Ovary (tissue), 9 donors: ENCODE results near the gene GTF2F1. TPM values are rescaled to one million over a fixed set of nuclear protein-coding genes. Genes with fewer than 3 reads are reported as not detected.

Experiments
- DNase-seq, 5 donors: peaks; one replicate each; pipeline ENCODE4 v3.0.0-alpha.2; 2019 to 2020
- H3K27ac ChIP-seq, 2 donors: fragments of 200-600 bp; one replicate each; pipeline versions ENCODE4 v1.5.1 to v1.8.0; 2019 to 2022
- H3K27me3 ChIP-seq: fragments of 200-600 bp; one replicate; pipeline ENCODE4 v1.8.0; 2022
- H3K36me3 ChIP-seq: fragments of 200-600 bp; sonication (generic); one replicate; pipeline ENCODE4 v1.5.1; 2019
- H3K4me1 ChIP-seq: one replicate; pipeline ENCODE4 v1.8.1; 2013; ENCODE audit warnings: mild to moderate bottlenecking, moderate library complexity; ENCODE audit not compliant: insufficient read depth
- H3K4me3 ChIP-seq: fragments of 200-600 bp; sonication (generic); one replicate; pipeline ENCODE4 v1.5.1; 2017
- H3K9me3 ChIP-seq, 2 donors: fragments of 200-600 bp in 1 of 2; sonication (generic) in 1 of 2; one replicate each; pipeline versions ENCODE4 v1.5.1 to v1.8.1; 2013 to 2019; ENCODE audit warnings: mild to moderate bottlenecking in 1 of 2, moderate library complexity in 1 of 2
- EP300 ChIP-seq: sonication (generic); formaldehyde crosslinking; IDR thresholded peaks from one replicate; pipeline ENCODE4 v1.6.1; 2017; ENCODE audit warnings: antibody characterized with exemption
- POLR2A ChIP-seq: fragments of 450-650 bp; IDR thresholded peaks from one replicate; pipeline ENCODE4 v1.6.1; 2017; ENCODE audit warnings: antibody characterized with exemption, mild to moderate bottlenecking, moderate library complexity
- WGBS, 3 donors: extraction: QIAGEN DNeasy Blood & Tissue Kit in 1 of 3; methylation state at CpG; one replicate each; pipeline versions ENCODE4 v1.1.5 to v1.1.7; 2013 to 2017; 5-methylcytosine and 5-hydroxymethylcytosine counted together
- intact Hi-C, 4 donors: fragments of 100-400 bp; cut with DNase I; formaldehyde crosslinking; loops; one replicate each; pipeline versions ENCODE4 v1.11.0 to v1.15.1; 2022 to 2023
- polyA plus RNA-seq, 2 donors: library from polyadenylated mRNA; stranded (reverse); fragments of 200-250 nt in 1 of 2; fragments of 350-450 nt in 1 of 2; fragmentation: Illumina TruSeq in 1 of 2; extraction: RNeasy Lipid Tissue Mini Kit (QIAGEN cat#74804) in 1 of 2; gene quantifications; one replicate each; pipeline ENCODE4 v1.2.3, GENCODE V29; 2013 to 2014
- total RNA-seq, 7 donors: library from RNA; depleted of rRNA in 2 of 7; stranded (reverse); fragments of >200 nt in 2 of 7; fragmentation: NEBNext Ultra II Directional in 3 of 7; extraction: Animal tissue kit (Norgen Biotek cat#: 25700) in 3 of 7; gene quantifications; one replicate each; pipeline versions ENCODE4 v1.1.0 to v1.2.4, GENCODE V29; 2016 to 2023
- TF ChIP-seq, protein P1 (sequence below), 3 donors: fragments of 450-650 bp in 2 of 3; fragments of 200-600 bp in 1 of 3; IDR thresholded peaks; one replicate each; pipeline versions ENCODE4 v1.5.1 to v1.8.0; 2016 to 2022; ENCODE audit warnings: antibody characterized with exemption in 3 of 3, mild to moderate bottlenecking in 1 of 3
- donor health status: DM: no; HTN: no; CAD: no; lungs with moderate emphysema.
- donor health status: DM: no; HTN: no; CAD: no.
- donor health status: Bipolar disorder and iron deficiency.
- donor health status: DM: yes; HTN: yes; CAD: no.
- donor health status: DM: no; HTN: no; CAD: no.
- donor health status: DM: yes; HTN: yes; CAD: no.

Gene GTF2F1
- total and polyA plus RNA-seq, 9 donors: 41.2 to 95.0 (median 66.9) TPM

- no peak for DNase-seq
- 15 to 17% (median 16%) methylated on average over 5 of the region's 5 CpGs for WGBS, 3 donors
- intact Hi-C loops: loop anchor here in 1 of 4 donors (10.0 kb wide), 2 partner anchors 51 to 99 kb away; partner anchors contain the start of genes KHSRP and MLLT1
- H3K9me3 ChIP-seq: no peaks in the 10 kb centered on the region
- peak overlapping the region in 1 of 2 donors; percentile 97 for H3K27ac ChIP-seq
- no peaks in the 10 kb centered on the region for H3K36me3 ChIP-seq
- peaks cover 5% of the 10 kb centered on the region for H3K4me1 ChIP-seq
- no peaks in the 10 kb centered on the region for H3K27me3 ChIP-seq
- TF ChIP-seq POLR2A (no peak), EP300 (no peak)
- TF ChIP-seq, protein P1, sequence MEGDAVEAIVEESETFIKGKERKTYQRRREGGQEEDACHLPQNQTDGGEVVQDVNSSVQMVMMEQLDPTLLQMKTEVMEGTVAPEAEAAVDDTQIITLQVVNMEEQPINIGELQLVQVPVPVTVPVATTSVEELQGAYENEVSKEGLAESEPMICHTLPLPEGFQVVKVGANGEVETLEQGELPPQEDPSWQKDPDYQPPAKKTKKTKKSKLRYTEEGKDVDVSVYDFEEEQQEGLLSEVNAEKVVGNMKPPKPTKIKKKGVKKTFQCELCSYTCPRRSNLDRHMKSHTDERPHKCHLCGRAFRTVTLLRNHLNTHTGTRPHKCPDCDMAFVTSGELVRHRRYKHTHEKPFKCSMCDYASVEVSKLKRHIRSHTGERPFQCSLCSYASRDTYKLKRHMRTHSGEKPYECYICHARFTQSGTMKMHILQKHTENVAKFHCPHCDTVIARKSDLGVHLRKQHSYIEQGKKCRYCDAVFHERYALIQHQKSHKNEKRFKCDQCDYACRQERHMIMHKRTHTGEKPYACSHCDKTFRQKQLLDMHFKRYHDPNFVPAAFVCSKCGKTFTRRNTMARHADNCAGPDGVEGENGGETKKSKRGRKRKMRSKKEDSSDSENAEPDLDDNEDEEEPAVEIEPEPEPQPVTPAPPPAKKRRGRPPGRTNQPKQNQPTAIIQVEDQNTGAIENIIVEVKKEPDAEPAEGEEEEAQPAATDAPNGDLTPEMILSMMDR (IDR thresholded peaks at IDR 0.05): no peak
- peak overlapping the region; percentile 33 for H3K4me3 ChIP-seq
Measured at GRCh38 chr19:6373813-6374108, 19.2 kb downstream of the GTF2F1 start.

DNA sequence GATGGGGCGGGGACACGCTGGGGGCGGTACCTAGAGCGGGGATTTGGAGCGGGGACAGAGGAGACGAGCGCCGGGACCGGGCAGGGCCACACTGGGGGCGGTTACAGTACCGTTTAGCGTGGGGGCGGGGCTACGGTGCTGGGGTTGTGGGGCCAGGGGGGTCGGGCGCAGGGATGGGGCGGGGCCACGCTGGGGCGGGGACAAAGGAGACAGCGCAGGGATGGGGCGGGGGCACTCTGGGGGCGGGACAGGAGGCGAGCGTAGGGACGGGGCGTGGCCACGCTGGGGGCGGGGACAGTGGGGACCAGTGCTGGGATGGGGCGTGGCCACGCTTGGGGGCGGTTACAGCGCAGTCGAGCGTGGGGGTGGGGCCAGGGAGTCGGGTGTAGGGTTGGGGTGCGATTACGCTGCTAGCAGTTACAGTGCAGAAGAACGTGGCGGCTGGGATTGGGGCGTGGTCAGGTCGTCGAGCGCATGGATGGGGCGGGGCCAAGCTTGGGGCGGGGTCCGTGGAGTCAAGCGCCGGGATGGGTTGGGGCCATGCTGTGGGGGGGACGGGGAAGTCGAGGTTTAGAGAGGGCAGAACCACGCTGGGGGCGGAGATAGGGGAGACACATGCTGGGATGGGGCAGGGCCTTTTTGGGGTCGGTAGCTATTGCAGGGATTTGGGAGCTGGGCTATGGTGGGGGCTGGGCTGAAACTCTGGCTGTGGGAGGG lies 19.7 kb downstream of the GTF2F1 start:
- TF ChIP-seq EP300 (no peak), POLR2A (no peak)
- TF ChIP-seq, protein P1 (IDR thresholded peaks at IDR 0.05): no peak
- Histone ChIP-seq H3K9me3 (no peaks in the 10 kb centered on the region), H3K36me3 (no peaks in the 10 kb centered on the region), H3K27ac (peak overlapping the region; percentile 63 to 97), H3K4me1 (peaks cover 5% of the 10 kb centered on the region), H3K4me3 (peak overlapping the region; percentile 88), H3K27me3 (no peaks in the 10 kb centered on the region)
- peak; percentile 99 to 100 (median 100) for DNase-seq
- 1 to 2% (median 1%) methylated on average over 32 to 53 of the region's 53 CpGs for WGBS, 3 donors
- intact Hi-C loops: loop anchor here in 1 of 4 donors (10.0 kb wide), 2 partner anchors 52 to 98 kb away; partner anchors contain the start of genes KHSRP and MLLT1

- peak; percentile 96 to 100 (median 99) for DNase-seq
- Histone ChIP-seq H3K27ac (peak within 1 kb of the TSS; percentile 63 to 97), H3K9me3 (no peaks in the 10 kb centered on the region), H3K4me3 (peak within 1 kb of the TSS; percentile 88), H3K4me1 (peaks cover 5% of the 10 kb centered on the region), H3K36me3 (no peaks in the 10 kb centered on the region), H3K27me3 (no peaks in the 10 kb centered on the region)
- intact Hi-C loops: loop anchor here in 1 of 4 donors (10.0 kb wide), 2 partner anchors 52 to 98 kb away; partner anchors contain the start of genes KHSRP and MLLT1
- TF ChIP-seq, protein P1 (IDR thresholded peaks at IDR 0.05): peak in 1 of 3 donors; percentile 24
- TF ChIP-seq EP300 (peak; percentile 16), POLR2A (peak; percentile 35)
- WGBS, 3 donors: 0% methylated on average over 5 to 47 of the region's 47 CpGs
Measured at GRCh38 chr19:6372594-6373095, 20.3 kb downstream of the GTF2F1 start, which contains the start of gene ALKBH7. TSS of gene ALKBH7 (plus strand) at chr19:6372794. CDS start at chr19:6372821, 27 bp downstream.

- H3K27me3 ChIP-seq: no peaks in the 10 kb centered on the region
- TF ChIP-seq POLR2A (no peak), EP300 (no peak)
- TF ChIP-seq, protein P1 (IDR thresholded peaks at IDR 0.05): no peak
- no peaks in the 10 kb centered on the region for H3K9me3 ChIP-seq
- peaks cover 2% of the 10 kb centered on the region for H3K4me1 ChIP-seq
- H3K36me3 ChIP-seq: no peaks in the 10 kb centered on the region
- no peak overlapping the region for H3K4me3 ChIP-seq
- H3K27ac ChIP-seq: no peak overlapping the region
- DNase-seq: peak in 1 of 5 donors; percentile 41
- 94 to 96% (median 95%) methylated on average over 21 of the region's 21 CpGs for WGBS, 3 donors
- intact Hi-C loops: loop anchor here in 2 of 4 donors (5.0 kb wide), 2 partner anchors 147 to 1962 kb away; partner anchors contain the start of genes CHAF1A (in 1 of the 2) and SH3GL1 (in 1 of the 2)
Measured at GRCh38 chr19:6364353-6364752, 28.6 kb downstream of the GTF2F1 start.
